SIG-M5 (cell line): ENCODE measurements around the gene PHACTR1.
A peak's percentile ranks its signal among the peaks of the same experiment; 100 is the strongest.
"Not testable (repeated sequence)": the region's sequence is repeated elsewhere in the genome, so short reads cannot be mapped to it uniquely, and the experiment has no call there.

Experiments used
- DNase-seq: peaks from one replicate; lab custom pipeline; 2025; lab: John Stamatoyannopoulos, UW

The PHACTR1 gene

GRCh38 chr6:13239530-13240455, 523.2 kb downstream of the PHACTR1 start:
- DNase-seq: no peak

DNA sequence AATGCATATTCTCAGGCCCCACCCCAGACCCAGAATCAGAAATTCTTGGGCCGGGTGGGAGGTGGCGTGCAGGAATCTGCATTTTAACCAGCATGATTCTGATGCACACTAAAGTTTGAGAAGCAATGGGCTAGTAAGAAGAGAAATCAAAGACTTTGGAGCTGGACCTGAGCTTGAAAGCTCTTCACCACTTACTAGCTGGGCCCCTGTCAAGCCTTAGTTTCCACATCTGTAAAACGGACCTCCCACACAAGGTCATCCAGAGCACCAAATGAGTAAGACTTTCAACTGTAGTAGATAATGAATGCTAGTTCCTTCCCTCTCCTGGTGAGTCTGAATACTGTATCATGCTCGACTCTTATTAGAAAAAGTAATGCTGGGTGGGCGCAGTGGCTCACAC, 524.8 kb downstream of the PHACTR1 start:
- no peak for DNase-seq

DNA sequence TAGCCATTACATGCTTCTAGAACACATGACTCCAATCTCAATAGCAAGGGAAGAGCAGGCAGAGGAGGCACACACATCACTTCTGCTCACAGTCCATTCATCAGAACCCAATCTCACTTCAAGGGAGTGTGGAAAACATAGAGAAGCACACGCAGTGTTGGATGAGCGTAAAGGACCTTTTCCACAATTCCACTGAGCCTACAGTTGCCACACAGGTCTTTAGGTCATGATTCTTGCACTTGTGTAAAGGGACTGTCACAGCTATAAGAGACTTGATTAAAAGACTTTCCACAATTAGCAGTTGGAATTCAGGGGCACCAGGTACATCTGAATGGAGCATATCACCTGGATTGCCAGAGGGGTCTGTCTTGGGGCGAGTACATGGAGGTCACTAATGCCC, 525.6 kb downstream of the PHACTR1 start:
- DNase-seq: no peak

DNA sequence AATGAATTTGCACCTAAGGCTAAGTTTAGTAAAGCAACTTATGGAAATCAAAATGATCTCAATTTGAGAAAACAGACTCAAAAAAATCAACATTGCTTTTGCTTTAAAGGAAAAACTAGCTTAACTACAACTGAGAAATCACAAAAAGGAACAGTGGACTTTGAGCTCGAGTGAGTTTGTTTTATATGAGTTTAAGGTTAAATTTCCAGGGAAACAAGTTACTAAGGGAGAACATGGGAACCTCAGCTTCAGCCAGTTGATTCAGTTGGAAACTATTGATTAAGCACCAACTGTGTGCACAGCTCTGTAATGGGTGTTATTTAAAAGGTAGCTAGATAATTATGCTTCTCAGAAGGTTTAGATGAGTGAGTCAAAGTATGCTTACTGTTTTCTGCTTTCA, 526.0 kb downstream of the PHACTR1 start:
- no peak for DNase-seq

- no peak for DNase-seq
Observed at GRCh38 chr6:13243033-13243432, 526.5 kb downstream of the PHACTR1 start.

DNA sequence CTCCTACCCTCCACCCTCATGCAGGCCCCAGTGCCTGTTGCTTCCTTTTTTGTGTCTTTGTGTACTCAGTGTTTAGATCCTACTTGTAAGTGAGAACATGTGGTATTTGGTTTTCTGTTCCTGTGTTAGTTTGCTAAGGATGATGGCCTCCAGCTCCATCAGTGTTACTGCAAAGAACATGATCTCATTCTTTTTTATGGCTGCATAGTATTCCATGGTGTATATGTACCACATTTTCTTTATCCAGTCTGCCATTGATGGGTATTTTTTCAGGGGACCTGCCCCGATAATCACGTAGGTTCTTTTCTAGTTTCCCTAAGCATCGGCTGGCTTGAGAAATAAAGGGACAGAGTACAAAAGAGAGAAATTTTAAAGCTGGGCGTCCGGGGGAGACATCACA, 527.2 kb downstream of the PHACTR1 start:
- DNase-seq: not testable (repeated sequence)

GRCh38 chr6:13247627-13248026, 531.1 kb downstream of the PHACTR1 start:
- no peak for DNase-seq

- no peak for DNase-seq
Observed at GRCh38 chr6:13248053-13248452, 531.5 kb downstream of the PHACTR1 start.

GRCh38 chr6:13248584-13248985, 532.0 kb downstream of the PHACTR1 start:
- no peak for DNase-seq

DNA sequence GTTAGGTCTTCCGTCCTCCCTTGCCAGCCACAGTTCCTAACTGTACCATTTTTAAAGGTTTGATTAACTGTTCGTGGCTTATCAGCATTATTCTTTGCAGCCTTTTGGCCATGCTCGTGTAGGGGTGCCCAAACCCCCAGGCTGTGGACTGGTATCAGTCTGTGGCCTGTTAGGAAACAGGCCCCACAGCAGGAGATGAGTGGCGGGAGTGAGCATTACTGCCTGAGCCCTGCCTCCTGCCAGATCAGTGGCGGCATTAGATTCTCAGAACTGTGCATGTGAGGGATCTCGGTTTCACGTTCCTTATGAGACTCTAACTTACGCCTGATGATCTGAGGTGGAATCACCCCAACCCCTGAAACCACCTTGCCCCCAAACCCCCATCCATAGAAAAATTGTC, 532.4 kb downstream of the PHACTR1 start:
- no peak for DNase-seq

DNA sequence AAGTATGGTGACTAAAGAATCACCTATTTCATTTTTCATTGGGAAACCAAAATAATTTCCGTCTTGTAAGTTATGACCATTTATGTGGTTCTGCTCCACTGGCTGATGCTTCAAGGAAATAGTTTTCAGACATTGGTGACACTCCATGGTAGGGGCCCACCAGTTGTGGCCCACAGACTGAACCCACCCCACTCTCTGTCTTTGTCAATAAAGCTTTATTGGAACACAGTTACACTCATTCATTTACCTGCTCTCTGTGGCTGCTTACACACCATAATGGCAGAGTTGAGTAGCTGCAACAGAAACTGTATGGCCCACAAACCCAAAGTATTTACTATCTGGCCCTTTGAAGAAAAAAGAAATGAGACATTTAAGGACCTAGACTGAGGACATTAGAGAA, 533.2 kb downstream of the PHACTR1 start:
- DNase-seq: no peak

DNA sequence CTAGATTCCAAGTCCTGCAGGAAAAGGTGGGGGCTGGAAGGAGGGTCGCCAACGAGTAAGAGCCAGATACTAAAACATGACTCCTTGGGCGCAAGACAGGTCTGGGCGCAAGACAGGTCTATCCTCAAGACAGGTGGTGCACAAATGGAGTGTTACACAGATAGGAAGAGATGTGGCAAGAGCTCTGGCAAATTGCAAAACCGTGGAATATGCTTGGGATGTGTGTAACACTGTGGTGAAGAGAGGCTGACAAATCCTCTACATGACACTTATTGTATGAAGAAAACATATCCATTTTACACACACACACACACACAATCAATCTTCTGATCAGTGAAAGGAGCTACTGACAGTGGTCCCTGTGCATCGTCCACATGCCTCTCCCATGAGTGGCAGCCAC, 534.1 kb downstream of the PHACTR1 start:
- no peak for DNase-seq

DNA sequence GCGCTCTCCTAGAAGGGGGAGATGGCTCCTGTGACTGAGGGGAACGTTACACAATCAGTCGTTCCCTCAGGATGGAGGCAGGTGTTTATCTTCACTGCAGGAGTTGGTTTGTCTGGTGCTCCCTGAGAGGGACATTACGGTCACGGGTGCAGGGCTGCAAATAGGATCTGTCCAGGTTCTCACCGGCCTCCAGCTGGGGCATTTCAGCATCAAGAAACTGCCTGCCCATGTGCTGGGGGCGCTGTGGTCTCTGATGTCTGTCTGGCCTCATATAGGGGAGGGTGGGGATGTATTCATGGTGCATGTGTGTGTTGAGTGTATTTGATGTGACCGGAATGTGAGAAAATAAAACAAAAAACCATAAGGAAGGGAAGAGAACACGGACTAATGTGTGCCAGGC, 534.7 kb downstream of the PHACTR1 start:
- DNase-seq: no peak

DNA sequence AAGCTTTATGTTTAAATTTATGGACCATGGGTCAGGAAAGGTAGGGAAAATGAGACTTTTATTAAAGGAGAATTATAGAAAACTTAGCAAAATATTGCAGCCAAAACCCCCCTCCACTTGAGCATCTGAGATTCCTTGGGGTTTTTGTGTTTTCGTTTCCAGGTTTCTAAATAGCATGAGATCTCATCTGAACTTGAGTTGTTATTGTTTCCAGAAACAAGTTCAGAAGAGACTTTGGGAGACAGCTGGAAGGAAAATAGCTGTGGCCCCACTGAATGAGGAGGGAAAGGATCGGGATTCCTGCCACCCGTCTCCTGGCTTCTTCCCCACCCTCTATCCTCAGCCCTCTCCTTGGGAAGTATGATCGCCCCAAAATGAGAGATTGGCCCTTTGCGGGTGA, 536.2 kb downstream of the PHACTR1 start:
- DNase-seq: no peak

DNA sequence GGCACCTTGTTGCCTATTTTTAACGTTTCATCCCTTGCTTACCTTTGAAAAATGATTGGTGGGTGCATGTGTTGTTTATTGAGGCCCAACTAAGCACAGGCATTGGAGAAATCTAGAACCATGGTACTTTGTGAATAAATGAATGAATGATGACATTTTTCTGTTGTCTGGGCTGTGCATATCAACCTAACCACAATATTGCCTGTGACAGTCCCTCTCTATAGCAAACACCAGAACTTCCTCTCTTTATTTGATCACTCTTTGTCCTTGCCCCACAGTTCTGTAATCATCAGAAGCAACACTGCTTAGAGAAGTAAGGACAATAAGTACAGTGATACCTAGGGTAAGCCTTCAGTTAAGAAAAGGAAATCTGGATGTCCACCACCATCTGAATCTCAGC, 536.7 kb downstream of the PHACTR1 start:
- no peak for DNase-seq

- DNase-seq: no peak
Observed at GRCh38 chr6:13256266-13257001, 539.9 kb downstream of the PHACTR1 start.

DNA sequence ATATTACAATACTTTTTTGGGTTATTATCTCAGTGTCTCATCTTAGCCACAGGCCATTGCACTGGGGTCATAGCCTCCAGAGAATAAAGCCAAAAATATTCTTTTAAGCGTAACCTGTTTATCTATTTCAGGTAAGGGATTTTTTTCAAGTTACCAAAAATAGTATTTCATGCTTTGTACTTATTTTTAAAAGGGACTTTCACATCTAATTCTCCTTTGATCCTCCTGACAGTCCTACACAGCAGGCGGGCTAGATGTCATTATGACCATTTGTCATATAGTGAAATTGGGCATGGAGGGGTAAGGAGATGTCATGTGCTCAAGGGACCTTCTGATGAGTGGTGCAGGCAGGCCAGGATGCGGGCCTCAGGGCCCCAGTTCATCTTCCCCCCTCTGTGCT, 542.8 kb downstream of the PHACTR1 start:
- no peak for DNase-seq

GRCh38 chr6:13260101-13260598, 543.6 kb downstream of the PHACTR1 start:
- DNase-seq: no peak

GRCh38 chr6:13260831-13261230, 544.3 kb downstream of the PHACTR1 start:
- no peak for DNase-seq

DNA sequence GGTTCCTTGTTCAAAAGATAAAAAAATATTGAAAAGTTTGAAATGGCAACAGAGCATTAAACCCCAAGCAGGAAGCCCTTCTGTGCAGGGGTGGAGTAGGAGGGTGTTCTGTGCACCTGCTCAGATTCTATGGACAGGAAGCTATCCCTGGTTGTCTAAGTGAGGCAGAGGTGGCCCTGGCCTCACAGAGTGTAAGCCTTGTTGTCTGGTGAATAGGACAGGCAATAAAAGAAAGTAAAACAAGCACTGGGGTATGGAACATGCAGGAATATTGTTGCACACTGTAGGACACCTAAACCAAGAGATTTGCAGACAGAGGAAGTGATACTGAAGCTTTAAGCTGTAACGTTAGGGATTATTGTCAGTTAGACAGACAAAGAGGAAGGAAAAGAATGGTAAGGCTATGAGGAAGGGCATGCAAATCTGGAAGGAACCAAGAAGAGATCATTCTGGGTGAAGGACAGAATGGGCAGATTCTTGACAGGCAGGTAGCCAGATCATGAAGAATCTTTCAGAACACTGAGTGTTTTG, 545.0 kb downstream of the PHACTR1 start:
- DNase-seq: peak; percentile 56

DNA sequence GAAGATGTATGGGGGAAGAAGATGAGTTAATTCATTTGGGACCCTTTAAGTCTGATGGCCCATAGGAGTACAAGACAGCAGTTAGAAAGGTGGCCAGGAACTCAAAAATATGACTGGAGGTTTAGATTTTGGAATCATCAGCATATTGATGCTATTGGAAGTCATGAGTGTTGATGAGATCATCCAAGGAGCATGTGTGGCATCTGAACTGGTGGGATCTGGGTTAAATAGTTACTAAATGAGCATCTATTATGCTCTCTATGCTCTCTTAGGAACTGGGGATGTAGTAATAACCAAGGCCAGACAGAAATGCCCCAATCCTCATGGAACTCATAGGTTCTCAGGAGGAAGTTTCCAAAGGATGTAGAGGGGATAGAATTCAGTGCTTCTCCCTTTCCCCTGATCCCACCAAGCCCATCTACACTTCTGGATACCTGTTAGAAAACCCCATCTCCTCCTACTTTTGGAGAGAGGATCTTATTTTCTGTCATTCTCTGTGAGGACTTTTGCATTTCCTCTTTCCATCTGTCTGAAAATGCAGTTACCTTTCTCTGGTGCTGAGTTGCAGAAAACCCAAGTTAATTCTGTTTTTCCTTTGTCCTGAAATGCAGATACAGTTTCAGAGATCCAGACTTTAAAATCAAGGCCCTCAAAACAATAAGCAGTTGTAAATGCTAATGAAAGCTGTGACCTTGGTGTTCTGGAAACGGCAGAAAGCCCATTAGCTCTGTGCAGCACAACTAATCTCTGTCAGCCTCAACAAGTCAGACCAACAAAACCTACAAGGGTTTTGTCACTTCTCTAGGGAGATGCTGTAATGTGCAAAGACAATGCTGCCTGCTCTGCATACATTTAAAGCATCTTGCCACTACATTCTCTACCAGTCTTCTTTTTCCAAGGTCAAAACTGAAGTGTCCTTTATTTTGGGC, 546.0 kb downstream of the PHACTR1 start:
- no peak for DNase-seq

DNA sequence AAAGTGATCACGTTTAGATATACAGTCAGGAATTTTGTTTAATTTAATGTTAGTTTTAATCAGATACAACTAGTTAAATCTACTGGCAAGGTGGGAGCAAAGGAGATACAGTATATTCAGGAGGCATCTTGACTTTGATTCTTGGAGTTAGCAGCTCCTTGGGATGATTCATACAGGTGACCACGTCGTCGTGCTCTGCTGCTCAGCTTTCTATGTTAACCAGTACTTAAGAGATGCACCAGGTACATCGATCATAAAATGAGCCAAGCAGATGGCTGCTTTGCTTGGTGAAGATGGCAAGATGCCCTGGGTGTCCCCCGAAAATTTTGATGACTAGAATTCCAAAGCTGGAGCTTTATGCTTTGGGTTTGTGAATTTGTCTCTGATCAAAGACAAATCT, 547.1 kb downstream of the PHACTR1 start:
- DNase-seq: no peak
